Hepatic stellate cell (primary cell): ENCODE data around the gene EPHA8.

Experiments
- DNase-seq: peaks from one replicate; pipeline ENCODE4 v3.0.0; 2011; ENCODE audit warnings: low spot score

The EPHA8 gene

DNA sequence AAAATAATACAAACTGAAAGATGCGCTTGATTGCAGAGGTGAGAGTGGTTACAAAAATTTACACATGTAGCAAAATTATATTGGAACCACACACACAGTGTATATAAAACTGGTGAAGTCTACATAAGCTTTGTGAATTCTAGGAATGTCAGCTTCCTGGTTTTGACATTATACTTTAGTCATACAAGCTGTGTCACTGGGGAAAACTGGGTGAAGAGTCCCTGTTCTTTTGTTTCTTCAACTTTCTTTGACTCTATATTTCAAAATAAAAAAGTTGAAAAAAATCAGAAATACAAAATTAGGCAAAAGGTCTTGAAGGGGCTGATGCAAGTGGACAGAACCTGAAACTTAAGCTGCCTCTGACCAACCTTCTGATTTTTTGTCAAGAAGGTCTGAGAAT lies 83.1 kb downstream of the EPHA8 start:
- DNase-seq, result peak; percentile 34

DNA sequence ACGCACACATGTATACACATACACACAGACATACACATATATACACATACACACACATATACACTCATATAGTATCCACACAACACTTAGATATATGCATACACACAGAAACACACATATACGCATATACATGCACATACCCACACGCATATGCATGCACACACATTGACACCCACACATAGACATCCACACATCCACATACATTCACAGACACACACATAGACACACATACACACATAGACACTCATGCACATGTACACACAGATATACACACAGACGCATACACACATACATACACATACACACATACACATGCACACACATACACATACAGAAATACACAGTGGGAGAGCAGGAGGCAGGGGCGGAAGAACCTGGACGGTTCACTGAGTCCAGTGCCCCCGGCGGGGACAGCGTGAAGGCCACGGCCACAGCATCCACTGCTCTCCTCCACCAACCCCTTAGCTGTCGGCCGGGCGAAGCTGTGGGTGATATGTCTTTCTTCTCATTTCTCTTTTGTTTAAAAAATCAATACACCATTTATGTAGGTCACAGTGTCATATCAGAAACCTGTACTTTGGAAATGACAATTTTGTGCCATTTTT lies 86.9 kb downstream of the EPHA8 start:
- no peak for DNase-seq

DNA sequence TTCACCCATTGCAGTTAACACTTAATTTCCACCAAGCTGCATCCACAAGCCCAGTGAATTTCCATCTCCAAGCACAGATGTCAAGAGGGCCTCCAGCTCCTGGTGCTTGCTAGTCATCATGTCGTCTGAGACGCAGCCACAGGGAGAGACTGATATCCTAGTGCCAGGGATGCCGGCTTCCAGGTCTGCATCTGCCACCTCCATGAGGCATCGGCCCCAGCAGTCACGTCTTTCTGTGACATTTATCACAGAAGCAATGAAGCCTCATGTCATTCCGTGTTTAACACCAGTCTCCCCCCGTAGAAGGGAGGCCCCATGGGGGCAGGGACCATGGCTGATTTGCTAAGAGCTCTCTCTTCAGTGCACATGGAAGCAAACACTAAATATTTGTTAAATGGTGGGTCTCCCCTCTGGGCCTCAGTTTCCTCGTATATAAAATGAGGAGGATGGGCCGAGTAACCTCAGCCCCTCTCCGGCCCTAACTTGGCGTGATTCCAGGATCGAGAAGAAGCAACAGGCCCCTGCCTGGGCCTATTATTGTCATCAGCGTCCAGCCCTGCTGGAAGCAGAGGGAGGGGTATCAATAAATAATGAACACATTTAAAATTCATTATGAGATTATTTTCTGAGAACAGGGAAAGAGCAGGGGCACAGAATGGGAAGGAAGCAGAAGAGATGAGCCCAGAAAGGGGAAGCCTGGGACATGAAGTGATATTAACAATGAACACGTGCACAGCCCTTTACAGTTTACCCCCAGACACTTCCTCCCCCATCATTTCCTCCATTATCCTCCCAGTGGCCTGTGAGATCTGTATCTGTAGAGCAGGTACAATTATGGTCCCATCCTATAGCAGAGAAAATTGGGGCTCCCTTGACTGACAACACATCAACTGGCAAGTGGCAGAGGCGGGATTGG lies 88.9 kb downstream of the EPHA8 start:
- DNase-seq, result no peak

DNA sequence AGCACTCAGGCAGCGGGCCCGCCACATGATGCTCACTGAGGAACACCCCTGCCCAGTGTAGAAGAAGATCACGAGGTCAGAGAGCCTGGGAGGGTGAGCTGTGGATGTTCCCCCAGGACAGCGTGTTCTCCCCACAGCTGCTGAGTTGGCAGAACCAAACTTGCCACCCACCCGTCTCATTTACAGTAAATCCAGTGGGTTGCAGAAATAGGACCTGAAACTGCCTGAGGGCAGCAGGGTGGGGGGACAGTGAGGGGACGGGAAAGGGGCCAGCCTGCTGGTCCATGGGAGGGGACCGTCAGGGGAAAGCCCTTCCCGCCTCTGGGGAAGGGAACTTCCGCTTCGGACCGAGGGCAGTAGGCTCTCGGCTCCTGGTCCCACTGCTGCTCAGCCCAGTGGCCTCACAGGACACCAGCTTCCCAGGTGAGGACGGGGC lies 89.6 kb downstream of the EPHA8 start, which contains the start of gene C1QB:
C1QB (plus strand) TSS at position 356 of the 436 bp plus-strand sequence. CDS start 6,227 bp downstream, outside the sequence.
- DNase-seq, result no peak
